Non-pigmented ciliary epithelial cell (primary cell): ENCODE results near the gene PGAP6.
"Not testable (repeated sequence)": the region's sequence is repeated elsewhere in the genome, so short reads cannot be mapped to it uniquely, and the experiment has no call there.

Source experiments
- DNase-seq: peaks from one replicate; pipeline ENCODE4 v3.0.0-alpha.2; 2010; ENCODE audit warnings: low read depth

Gene PGAP6

DNA sequence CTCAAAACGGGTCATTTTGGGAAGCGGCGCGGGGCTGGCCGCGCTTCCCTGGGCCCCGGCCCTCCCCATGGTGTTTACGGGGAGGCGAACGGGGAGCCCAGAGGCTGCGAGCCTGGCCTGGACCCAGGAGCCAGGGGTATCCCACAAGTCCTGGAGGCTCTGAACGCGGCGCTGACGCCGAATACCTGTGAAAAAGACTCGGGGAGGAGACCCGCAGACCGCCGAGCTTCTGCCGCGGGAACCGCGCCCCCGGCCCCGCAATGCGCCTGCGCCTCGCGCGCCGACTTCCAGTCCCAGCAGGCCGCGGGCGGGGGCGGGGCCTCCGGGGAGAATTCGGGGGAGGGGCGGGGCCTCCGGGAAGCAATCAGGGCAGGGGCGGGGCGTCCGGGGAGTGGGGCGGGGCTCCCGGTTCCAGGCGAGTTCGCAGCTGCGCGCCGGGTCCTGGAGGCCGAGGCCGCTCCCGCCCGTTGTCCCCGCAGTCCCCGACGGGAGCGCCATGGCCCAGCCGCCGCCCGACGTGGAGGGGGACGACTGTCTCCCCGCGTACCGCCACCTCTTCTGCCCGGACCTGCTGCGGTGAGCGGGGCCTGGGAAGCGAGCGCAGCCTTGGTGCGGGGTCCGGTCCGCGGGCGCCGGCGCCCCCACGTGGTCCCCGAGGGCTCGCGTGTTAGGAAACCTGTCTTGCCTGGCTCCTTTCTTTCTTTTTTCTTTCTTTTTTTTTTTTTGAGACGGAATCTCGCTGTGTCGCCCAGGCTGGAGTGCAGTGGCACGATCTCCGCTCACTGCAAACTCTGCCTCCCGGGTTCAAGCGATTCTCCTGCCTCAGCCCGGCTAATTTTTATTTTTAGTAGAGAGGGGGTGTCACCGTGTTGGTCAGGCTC, 19.9 kb upstream of the PGAP6 start, which contains the start of gene DECR2:
DECR2 (plus strand) TSS at position 418 of the 881 bp plus-strand sequence; CDS start at position 497, 79 bp downstream.
- DNase-seq: no peak

DNA sequence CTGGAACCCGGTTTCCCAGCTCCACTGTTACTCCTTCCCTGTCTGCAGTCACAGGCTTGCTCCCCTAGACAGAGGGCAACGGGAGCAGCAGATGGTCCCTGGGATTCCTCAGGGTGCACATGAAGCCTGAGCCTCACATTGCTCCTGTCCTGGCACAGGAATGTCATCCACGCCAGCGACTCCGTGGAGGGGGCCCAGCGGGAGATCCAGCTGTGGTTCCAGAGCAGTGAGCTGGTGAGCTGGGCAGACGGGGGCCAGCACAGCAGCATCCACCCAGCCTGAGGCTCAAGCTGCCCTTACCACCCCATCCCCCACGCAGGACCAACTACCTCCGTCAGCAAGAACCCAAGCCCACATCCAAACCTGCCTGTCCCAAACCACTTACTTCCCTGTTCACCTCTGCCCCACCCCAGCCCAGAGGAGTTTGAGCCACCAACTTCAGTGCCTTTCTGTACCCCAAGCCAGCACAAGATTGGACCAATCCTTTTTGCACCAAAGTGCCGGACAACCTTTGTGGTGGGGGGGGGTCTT, 18.3 kb upstream of the PGAP6 start:
- no peak for DNase-seq

- DNase-seq: no peak
These were observed 17.7 kb upstream of the PGAP6 start for GRCh38 chr16:399340-400019.

DNA sequence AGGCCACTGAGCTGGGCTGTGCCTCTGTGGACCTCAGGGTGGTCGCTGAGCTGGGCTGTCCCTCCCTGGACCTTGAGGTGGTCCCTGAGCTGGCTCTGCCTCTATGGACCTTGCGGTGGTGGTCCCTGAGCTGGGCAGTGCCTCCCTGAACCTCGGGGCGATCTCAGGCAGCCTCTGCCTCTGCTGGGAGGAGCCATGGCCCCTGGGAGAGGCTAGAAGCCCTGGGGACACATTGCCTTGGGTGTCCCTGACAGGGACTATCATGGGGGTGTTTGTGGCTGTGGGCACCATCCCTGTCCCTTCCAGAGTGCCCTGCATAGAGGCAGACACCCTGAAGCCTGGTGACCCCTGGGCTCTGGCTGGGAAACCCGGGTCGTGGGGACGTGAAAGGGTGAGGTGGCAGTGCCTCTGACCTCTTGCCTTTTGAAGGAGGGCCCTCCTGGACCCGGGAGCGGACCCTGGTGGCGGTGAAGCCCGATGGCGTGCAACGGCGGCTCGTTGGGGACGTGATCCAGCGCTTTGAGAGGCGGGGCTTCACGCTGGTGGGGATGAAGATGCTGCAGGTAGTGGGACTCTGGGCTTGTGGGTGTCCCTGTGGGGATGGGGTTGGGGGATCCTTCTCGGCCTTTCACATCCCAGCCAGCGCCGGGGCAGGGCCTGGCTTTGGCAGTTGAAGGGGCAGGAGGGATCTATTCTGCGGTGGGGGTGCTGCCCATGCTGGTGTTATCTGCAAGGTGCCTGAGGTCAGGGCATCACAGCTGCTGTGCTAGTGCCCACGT, 17.0 kb upstream of the PGAP6 start:
- no peak for DNase-seq

DNA sequence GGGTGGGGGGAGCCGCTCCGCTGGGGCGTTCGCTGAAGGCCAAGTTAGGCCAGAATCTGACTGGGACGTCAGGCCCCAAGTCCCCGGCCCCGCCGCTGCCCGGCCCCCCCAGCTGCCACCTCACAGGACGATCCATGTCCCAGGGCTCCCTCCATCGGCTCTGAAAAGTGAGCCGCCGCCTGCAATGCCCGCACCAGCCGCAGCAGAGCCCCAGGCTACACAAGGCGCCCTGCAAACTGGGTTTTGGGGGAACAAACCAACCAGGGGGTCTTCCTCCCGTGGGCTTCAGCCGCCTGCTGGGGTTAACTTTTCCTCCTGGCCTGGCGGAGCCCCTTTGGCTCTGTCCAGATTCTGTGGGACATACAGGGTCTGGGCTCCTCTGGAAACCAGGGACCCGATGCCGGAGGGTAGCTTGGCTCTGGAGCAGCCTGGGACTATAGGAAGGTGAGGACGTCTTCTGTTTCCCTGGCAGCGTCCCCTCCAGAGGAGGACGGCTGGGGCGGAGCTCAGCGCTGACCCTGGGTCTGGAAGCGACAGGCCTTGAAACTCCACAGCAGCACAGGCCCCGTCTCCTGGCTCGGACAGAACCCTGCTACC, 16.1 kb upstream of the PGAP6 start:
- DNase-seq: no peak

DNA sequence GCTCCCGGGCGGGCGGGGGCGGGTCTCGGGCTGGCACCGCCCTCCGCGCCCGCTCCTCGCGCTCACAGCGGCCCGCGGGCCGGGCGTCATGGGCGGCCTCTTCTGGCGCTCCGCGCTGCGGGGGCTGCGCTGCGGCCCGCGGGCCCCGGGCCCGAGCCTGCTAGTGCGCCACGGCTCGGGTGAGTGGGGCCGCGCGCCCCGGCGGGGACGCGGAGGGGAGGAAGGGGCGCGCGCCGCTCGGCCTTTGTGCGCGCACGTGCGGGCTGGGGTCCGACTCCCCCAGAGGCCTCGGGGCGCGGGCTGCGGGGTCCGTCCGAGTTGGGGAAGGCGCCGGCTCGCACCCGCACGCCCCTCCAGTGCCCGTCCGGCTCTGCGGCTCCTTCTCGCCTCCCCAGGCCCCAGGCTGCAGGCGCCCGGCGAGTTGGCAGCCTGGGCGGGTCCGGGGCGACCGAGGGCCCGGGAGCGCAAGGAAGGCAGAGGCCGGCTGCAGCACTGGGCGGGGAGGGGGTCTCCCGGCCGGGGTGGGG, 15.4 kb upstream of the PGAP6 start, which contains the start of gene NME4:
NME4 (plus strand) TSS at position 65 of the 527 bp plus-strand sequence; CDS start at position 89, 24 bp downstream.
- no peak for DNase-seq

GRCh38 chr16:396605-397004, 14.8 kb upstream of the PGAP6 start:
- no peak for DNase-seq

GRCh38 chr16:396199-396598, 14.4 kb upstream of the PGAP6 start:
- no peak for DNase-seq

- no peak for DNase-seq
These were observed 10.8 kb upstream of the PGAP6 start for GRCh38 chr16:392450-393030.

DNA sequence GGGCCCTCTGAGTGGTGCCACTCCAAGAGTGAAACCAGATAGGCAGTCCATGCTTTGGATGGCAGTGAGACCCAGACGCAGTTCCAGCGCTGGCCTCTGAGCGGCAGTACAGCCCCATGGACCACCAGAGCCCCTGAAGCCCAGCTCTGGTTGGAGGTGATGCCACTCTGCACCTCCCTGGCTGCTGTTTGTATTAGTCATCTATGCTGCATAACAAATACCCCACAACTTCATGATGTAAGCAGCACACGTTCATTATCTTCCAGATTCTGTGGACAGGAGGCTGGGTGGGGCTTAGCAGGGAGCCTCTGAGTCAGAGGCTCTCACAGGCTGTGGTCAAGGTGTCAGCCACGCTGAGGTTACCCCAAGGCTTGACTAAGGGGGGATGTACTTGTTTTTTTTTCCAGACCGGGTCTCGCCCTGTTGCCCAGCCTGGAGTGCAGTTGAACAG, 10.1 kb upstream of the PGAP6 start:
- peak; percentile 17 for DNase-seq

DNA sequence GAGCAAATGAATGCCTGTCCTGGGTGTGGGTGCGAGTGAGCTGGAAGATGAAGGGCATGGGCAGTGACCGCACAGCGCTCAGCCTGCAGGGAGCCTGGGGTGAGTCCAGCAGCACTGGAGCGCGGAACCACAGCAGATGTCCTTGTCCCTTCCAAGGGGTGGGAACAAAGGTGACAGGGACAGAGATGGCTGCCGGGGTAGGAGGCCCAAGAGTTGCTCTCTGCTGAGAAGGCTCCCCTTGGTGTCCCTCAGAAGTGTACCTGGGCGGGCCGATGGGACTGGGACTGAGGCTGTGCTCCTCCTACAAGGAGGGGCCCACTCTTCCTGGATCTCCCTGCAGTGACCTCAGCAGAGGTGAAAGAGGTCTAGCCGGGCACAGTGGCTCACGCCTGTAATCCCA, 7.6 kb upstream of the PGAP6 start:
- no peak for DNase-seq

DNA sequence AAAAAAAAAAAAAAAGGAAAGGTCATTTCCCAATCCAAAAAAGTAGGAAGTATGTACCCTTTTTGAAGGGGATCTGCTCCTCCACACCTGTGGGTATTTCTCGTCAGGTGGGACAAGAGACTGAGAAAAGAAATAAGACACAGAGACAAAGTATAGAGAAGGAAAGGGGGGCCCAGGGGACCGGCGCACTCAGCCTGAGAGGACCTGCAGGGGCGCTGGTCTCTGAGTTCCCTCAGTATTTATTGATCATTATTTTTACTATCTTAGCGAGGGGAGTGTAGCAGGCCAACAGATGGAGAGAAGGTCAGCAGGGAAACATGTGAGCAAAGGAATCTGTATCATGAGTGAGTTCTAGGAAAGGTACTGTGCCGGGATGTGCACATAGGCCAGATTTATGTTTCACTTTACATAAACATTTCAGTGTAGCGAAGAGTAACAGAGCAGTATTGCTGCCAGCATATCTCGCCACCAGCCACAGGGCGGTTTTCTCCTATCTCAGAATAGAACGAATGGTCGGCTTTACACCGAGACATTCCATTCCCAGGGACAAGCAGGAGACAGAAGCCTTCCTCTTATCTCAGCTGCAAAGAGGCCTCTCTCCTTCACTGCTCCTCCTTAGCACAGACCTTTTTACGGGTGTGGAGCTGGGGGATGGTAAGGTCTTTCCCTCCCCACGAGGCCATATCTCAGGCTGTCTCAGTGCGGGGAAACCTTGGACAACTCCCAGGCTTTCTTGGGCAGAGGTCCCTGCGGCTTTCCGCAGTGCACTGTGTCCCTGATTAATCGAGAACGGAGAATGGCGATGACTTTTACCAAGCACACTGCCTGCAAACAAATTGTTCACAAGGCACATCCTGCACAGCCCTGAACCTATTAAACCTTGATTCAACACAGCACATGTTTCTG, 6.2 kb upstream of the PGAP6 start:
- DNase-seq: not testable (repeated sequence)

DNA sequence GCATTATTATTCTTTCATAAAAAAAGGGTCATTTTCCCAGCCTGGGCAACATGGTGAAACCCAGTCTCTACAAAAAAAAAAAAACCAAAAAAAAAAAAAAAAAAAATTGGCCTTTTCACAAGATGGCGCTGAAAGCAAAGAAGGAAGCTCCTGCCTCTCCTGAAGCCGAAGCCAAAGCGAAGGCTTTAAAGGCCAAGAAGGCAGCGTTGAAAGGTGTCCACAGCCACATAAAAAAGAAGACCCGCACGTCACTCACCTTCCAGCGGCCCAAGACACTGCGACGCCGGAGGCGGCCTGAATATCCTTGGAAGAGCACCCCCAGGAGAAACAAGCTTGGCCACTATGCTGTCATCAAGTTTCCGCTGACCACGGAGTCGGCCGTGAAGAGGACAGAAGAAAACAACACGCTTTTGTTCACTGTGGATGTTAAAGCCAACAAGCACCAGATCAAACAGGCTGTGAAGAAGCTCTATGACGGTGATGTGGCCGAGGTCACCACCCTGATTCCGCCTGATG, 4.9 kb upstream of the PGAP6 start:
- no peak for DNase-seq

- no peak for DNase-seq
These were observed 1.7 kb upstream of the PGAP6 start for GRCh38 chr16:383326-384051.

DNA sequence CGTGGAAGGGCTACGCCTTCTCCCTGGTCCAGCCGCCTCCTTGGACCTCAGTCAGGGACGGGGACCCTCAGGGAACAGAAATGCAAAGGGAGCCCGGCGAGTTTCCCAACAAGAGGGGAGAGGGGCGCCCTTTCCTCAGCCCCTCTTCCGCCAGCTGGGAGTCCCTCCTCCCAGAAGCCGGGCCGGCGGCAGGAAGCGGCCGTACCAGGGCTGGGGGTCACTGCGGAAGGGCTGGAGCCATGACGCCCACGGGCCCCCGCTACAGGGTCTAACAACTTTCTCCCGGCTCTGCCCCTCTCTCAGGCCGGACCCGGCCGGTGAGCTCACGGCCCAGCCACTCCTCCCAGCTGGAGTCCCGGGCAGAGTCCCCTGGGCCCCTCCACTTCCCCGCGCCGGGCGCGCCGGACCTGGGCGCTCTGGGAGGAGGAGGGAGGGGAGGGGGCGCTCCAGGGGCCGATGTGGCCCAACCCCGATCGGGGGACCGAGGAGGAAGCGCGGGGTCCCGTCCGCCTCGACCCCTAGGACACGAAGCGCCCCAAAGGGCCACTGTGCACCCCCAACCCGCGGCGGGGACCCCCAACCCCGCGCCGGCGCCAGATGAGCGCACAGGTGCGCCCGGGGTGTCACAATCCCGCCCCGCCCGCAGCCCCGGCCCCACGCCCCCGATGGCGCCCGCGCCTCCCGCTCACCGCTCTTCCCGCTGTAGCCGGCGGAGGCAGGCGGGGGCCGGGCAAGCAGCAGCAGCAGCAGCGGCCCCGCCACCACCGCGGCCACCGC, 578 bp downstream of the PGAP6 start:
- no peak for DNase-seq

GRCh38 chr16:380762-381011, 1.1 kb downstream of the PGAP6 start:
- DNase-seq: no peak

GRCh38 chr16:379961-380761, 1.6 kb downstream of the PGAP6 start:
- DNase-seq: no peak
